NB4 (cell line): ENCODE results near the gene ADGRB2.

Experiments
- DNase-seq: peaks from one replicate; pipeline ENCODE4 v3.0.0; 2010; ENCODE audit warnings: low read depth
- H3K4me3 ChIP-seq: one replicate; pipeline ENCODE4 v1.5.1; 2011; ENCODE audit warnings: mild to moderate bottlenecking, low read depth, low read length, moderate library complexity
- CTCF ChIP-seq: IDR thresholded peaks from one replicate; pipeline ENCODE4 v1.5.1; 2012; ENCODE audit warnings: low read depth, low read length
- MAX ChIP-seq: IDR thresholded peaks from 2 replicates; pipeline ENCODE4 v1.6.1; 2011; ENCODE audit warnings: low read depth, low read length
- MYC ChIP-seq: IDR thresholded peaks from 2 replicates; pipeline ENCODE4 v1.6.1; 2011; ENCODE audit warnings: low read depth, low read length
- POLR2A ChIP-seq: IDR thresholded peaks from 2 replicates; pipeline ENCODE4 v1.6.1; 2011; ENCODE audit warnings: mild to moderate bottlenecking; ENCODE audit not compliant: insufficient read length; ENCODE audit errors: extremely low read depth

Gene ADGRB2

DNA sequence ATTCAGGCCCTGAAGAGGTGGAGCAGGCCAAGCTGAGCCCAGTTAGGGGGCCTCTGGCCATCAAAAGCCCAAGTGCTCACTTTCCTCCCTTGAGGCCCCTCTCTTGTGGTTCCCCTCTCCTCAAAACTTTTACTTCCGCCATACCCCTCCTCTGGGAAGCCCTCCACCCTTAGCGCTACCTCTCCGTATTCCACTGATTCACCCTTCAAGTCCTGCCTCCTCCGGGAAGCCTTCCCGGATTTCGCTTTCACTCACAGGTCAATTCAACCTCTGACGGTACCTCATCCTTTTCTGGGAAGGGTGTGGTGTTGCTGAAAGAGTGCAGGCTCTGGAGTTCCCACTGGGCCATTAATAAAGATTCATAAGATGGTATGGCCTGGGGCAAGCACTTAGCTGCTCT is 32.6 kb upstream of the ADGRB2 start:
- DNase-seq, result no peak
- TF ChIP-seq MAX (no peak), POLR2A (no peak), CTCF (no peak), MYC (no peak)
- no peak overlapping the region for H3K4me3 ChIP-seq

DNA sequence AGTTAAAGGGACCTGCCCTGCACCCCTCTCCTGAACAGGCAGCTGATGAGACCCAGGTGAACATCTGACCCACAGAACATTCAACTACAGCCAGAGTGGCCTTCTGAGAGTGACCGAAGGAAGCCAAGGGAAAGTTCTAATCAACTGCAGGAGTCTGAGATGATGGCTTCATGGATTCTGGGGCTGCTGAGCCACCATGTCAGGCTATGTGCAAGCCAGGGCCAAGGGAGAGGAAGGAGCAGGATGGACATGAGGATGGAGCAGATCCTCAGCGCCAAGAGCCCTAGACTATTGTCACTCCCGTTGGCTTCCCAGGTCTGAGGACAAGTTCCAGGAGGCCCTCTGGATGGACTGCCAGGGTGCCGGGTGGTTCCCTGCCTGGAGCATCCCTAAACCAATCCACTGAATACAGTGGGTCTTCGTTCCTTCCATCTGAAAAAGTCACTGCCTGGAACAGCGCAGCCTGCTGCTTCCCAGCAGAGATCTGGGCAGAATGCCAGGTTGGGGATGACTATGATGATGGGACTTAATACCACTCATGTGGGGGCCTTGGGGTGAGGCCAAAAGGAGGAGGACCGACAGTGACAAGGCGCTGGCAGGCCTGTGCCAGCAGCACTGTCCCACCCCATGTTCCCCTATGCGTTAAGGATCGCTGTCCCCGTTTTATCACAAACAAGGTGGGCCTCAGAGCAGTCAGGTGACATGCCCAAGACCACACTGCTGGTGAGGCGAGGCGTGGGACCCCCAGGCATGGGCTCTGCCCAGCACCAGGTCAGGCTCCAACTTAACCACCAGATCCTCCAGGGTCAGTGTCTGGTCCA is 31.9 kb upstream of the ADGRB2 start:
- TF ChIP-seq POLR2A (no peak), MAX (no peak), MYC (no peak), CTCF (no peak)
- no peak for DNase-seq
- no peak overlapping the region for H3K4me3 ChIP-seq

DNA sequence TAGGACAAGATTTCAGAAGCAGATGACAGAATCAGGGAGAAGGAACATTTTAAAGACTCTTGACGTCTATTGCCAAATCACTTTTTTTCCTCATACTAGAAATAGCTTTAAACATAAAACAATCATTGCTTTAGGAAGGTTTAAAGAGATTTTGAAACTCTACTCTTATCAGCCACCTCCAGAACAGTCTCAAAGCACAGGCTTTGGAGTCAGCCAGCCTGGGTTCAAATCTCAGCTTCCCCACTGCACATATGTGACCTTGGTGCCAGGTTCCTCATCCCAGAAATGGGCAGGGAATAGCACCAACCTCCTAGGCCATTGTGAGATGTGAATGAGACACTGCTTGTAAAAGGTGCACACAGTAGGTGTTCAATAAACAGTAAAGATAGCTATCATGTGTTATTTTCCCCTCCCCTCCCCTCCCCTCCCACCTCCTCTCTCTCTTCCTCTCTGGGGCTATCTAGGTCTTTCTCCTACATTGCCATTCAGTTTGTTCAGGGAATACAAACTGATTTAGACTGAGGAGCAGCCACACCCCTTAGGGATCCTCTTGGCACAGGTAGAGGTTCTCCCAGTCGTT is 31.0 kb upstream of the ADGRB2 start:
- DNase-seq, result no peak
- TF ChIP-seq CTCF (no peak), MAX (no peak), POLR2A (no peak), MYC (no peak)
- no peak overlapping the region for H3K4me3 ChIP-seq

GRCh38 chr1:31793586-31794285 is 29.6 kb upstream of the ADGRB2 start:
- no peak for DNase-seq
- TF ChIP-seq POLR2A, result no peak
- TF ChIP-seq MAX, result no peak
- no peak for TF ChIP-seq CTCF
- TF ChIP-seq MYC, result no peak
- no peak overlapping the region for H3K4me3 ChIP-seq

GRCh38 chr1:31793086-31793485 is 28.9 kb upstream of the ADGRB2 start:
- DNase-seq, result no peak
- TF ChIP-seq POLR2A (no peak), MAX (no peak), MYC (no peak), CTCF (no peak)
- no peak overlapping the region for H3K4me3 ChIP-seq
